Hematopoietic multipotent progenitor cell (in vitro differentiated cells): ENCODE data around the gene ANKRD42. TPM values are rescaled to one million over a fixed set of nuclear protein-coding genes. Genes with fewer than 3 reads are reported as not detected.

Source experiments
- DNase-seq, 3 donors: peaks; one replicate each; pipeline ENCODE4 v3.0.0-alpha.2; 2011 to 2015; ENCODE audit warnings: low read depth in 2 of 3, low spot score in 2 of 3
- total RNA-seq: library from RNA; depleted of rRNA; stranded (reverse); fragments of >200 nt; gene quantifications from one replicate; pipeline ENCODE4 v1.2.3, GENCODE V29; 2012

The ANKRD42 gene
- 5.4 TPM for total RNA-seq

DNA sequence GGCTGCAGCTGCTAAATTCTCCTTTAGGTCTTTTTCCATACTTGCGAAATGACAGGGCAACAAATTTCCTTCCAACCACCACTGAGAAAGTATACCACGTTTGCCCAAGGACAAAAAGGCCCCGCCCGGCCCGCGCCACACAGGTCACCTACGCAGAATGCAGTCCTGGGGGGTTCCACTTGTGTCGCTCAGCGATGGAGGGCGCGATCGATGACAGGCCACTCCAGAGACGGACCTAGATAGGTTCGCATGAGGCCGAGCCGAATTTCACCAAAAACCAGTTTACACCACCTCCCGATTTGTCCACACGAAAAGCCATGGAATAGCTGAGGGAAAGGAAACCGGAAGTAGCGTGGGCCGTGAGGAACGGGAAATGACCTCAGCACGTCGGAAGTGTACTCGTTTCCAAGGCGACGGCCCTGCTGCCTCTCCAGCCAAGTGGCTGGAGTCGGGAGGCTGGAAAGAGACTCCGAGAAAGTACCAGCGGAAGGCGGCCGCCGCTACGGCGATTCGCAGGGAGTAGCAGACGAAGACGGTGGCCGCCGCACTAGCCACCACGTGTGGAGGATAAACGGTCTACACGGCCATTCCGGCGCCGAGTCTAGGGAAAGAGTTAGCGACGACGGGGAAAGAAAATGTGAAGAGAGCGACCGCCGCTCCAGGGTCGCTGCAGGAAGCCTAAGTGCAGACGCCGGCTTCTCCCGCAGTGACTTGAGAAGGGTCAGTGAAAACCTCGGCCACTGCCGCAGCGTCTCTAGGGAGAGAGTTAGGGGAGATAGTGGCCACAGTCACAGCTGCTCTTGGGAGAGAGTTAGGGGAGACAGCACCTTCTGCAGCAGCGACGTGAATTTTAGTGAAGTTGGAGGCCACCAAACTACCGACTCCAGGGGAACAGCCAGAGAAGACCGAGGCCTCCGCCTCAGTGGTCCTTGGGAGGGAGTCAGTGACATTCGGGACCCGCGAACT lies at the start of gene ANKRD42:
TSS of gene ANKRD42 (plus strand) at position 398 of the 966 bp plus-strand sequence. CDS start 959 bp downstream, outside the sequence.
- peak; percentile 83 to 93 (median 90) for DNase-seq

DNA sequence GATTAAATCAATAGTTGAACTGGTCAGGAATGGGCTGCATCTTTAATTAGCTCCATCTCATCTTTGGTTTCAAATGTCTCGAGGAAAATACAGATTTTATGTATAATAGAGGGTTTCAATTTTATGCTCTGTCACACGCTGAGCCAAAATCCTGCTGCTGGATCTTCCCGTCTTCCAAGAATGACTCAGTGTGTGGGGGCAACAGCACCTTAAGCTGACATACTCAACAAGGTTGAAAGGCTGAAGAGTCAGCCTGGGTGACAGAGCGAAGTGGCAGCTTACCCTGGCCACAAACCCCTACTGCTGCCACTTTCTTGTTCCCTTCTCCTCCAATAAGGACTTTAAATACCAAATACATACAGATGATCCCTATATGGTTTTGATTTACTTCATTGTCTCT lies 45.6 kb upstream of the ANKRD42 start:
- DNase-seq: no peak

DNA sequence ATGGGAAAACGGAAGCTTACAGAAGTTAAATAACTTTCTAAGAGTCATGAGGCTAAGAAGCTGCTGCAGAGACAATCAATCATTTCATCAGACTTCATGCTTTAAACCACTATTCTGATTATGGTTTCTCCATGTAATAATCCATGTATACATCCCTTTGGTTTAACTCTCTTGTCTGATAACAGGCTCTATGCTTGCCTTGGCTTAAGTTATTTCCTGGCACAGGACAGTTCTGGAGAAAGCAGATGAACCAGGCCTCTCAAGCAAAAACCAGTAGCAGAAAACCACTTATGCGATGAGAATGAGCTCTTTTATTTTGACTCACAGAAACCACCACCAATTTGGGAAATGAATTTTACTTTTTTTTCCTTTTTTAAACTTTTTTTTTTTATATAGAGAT lies 43.1 kb upstream of the ANKRD42 start:
- no peak for DNase-seq

DNA sequence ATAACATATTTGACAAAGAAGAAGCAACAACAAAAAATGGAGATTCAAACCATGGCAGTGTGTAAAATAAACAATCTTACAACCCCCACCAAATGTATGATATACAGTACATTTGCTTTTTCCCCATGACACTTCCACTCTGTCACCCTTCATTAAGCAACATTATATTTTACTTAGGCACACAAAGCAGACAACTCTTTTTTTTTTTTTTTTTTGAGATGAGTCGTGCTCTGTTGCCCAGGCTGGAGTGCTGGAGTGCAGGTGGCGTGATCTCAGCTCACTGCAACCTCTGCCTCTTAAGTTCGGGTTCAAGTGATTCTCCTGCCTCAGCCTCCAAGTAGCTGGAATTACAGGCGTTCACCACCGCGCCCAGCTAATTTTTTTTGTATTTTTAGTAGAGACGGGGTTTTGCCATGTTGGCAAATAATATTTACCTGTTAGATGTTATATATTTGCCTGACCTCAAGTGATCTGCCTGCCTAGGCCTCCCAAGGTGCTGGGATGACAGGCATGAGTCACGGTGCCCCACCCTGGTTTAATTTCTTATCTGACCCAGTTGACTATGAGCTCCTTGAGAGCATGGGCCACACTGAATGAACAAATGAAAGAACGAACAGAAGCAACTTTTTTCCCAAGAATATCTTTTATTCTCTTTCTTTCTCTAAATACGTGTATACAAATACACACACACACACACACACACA lies 42.1 kb upstream of the ANKRD42 start:
- no peak for DNase-seq

DNA sequence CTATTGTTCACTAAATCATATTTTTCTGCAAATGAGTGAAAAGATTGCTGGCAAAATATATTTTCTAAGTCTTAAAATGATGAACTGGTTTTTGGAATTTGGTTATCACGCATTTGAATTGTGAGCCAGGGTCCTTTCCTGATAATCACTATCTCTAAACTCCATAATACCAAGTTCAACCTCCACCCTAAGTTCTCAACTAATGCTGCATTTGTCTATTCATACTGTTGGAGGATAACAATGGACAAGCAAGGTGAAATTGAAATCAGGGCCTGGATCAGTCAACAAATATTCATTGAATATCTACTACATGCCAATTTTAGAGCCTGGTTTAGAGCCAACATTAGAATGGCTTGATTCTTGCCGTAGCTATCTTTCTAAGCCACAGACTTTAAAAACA lies 41.2 kb upstream of the ANKRD42 start:
- no peak for DNase-seq

DNA sequence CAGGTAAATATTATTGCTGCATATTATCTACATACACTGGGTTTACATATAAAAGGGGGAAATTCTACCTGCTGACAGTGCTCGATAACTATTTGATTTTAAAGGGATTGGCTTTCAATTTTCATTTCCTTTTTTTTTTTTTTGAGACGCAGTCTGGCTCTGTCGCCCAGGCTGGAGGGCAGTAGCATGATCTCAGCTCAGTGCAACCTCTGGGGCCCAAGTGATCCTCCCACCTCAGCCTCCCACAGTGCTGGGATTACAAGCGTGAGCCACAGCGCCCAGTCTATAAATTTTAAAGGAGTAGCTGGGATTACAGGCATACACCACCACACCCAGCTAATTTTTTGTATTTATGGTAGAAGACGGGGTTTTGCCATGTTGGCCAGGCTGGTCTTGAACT lies 39.7 kb upstream of the ANKRD42 start:
- DNase-seq: no peak

DNA sequence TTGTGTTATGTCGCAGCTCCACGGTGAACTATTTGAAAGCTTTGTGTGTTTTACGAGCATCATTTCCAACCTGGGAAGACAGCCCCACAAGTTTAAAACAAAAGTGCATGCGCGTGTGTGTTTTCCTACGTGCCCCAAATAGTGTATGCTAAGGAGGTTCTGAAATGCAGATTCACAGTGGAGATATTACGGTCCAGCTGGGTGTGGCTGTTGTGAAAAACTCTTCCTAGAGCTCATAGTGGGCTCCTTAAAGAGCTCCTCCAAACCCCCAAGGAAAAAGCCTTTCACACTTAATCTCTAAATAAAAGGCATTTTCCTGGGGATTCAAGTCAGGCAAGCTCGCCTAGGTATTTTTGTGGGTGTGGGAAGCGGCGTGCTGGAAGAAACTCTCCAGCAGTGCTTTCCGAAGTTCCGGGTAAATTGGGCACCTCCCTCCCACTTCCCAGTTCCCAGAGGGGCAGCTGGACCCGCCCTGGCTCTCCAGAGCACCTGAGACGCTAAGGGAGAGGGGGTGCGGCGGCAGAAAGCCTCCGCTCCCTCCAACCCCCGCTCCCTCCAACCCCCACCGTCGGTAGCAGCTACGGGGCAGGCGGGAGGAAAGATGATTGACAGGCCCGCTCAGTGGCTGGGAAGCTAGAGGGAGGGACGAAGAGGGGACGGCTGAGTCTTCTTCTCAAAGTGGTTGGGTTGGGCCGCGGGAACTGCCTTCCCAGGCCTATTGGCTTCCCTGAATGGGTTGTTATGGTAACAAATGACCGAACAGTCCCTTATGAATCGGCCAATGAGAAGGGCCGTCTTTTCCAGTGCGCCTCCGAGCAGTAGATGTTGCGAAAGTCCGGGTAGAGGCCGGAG lies 37.1 kb upstream of the ANKRD42 start:
- DNase-seq: peak; percentile 97 to 100 (median 100)

DNA sequence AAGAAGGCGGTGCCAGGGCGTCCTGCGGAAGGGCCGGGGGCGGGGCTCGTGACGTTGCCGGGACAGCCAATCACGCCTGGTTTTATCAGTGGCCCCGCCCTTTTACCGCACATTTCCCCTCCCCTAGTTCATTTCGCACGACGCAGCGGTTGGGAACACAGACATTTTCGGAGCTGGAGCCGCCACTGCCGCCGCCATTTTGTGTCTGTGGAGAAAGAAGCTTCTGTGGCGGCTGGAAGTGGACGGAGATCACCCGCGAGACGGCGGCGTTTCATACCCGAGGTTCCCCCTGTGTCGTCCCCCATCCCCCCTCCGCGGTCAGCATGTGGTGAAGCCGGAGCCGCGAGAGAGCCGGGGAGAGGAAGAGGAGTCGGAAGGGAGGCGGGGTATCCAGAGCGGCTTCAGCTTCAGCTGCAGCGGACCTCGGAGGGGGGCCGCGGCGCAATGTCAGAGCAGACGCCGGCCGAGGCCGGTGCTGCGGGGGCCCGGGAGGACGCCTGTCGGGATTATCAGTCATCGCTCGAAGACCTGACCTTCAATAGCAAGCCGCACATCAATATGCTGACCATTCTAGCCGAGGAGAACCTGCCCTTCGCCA lies 36.4 kb upstream of the ANKRD42 start, which contains the start of gene PCF11:
TSS of gene PCF11 (plus strand) at position 136 of the 598 bp plus-strand sequence. CDS start at position 445, 309 bp downstream.
- no peak for DNase-seq

DNA sequence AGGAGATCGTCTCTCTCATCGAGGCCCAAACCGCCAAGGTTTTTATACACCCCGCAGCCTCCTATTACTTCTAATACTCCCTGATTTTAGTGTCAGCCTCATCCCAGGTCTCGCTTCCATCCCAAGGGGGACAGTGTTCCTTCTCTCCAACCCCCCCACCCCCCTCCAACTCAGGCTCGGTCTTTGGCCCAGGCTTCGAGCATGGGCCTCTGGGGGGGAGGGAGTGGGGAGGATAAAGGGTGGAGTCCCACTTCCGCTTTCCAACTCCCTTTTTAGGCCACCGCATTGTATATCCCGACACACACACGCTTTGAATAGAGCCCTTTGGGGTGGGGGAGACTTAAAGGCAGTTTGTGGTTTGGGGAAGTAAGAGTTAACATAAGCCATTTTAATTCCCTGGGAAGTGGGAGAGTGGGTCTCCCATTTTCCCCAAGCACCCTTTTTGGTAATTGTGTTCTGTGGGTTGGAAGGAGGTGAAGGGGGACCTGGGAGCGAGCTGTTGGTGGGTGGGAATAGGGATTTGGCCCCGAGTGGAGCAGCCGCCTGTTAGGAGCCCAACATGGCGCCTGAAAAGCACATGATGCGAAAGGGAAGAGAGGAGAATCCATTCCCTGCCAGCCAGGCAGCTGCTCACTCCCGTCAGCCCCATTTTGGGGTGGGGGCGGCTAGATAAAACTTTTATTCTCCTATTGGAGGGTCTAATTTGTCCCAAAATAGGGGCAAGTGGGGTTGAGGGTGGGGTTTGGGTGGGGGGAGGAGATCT lies 35.7 kb upstream of the ANKRD42 start:
- peak; percentile 21 to 67 (median 59) for DNase-seq

DNA sequence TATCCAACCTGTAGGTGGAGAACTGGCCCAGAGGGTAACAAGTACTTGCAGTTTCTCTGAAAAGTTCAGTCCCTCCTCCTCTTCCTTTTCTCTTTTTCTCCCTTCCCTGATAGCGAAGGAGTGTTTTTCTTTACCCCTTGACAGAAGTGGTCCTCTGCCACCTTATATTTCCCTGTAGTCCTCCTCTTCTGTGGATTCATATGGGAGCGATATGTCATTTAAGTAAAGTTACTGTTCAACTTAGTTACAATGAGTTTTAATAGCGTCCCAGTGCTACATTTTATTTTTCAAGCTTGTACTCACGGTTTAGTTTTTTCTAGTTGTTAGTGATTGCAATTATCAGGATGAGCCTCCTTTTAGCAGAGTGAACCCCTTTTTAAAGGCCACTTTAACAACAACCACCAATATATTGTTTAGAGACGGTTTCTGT lies 35.1 kb upstream of the ANKRD42 start:
- no peak for DNase-seq

DNA sequence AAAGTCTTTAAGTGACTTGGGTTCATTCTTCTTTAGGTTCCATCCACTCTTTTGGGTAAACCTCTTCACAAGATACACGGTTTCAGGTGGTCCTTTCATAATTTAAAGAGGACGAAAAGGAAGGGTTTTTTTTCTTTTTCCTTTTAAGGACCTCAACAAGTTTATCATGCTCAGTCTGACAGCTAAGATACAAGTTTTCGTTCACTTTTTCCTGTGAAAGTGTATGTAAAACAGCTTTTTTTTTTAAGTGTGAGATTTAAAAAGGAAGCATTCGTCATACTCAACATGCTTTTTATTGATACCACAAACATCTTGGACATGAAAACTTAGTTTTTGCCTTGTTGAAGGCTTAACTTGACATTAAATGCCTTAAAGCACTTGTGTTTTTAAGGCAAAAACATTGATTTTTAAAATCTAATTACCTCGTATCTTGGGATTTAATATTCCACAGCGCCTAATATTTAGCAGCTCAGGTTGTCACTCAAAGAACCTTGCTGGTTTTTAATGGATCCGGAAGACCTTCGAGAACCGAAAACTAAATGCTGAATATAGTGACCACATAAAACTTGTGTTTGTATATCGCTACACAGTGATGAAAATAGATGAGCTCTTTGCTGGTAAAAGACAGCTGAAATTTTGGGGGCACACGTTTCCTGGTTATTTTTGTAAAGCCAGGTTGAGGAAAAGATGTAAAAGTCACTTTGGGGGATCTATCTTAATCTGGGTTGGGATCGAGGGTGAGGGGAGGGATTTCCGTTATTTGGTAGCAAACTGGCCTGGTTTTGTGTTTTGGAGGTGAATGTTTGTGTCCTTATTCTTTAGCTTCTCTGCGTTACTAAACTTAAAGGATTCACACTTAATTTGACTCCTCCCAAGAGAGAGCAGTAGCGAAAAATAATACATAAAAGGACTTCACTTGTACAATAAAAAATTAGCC lies 34.3 kb upstream of the ANKRD42 start:
- no peak for DNase-seq

DNA sequence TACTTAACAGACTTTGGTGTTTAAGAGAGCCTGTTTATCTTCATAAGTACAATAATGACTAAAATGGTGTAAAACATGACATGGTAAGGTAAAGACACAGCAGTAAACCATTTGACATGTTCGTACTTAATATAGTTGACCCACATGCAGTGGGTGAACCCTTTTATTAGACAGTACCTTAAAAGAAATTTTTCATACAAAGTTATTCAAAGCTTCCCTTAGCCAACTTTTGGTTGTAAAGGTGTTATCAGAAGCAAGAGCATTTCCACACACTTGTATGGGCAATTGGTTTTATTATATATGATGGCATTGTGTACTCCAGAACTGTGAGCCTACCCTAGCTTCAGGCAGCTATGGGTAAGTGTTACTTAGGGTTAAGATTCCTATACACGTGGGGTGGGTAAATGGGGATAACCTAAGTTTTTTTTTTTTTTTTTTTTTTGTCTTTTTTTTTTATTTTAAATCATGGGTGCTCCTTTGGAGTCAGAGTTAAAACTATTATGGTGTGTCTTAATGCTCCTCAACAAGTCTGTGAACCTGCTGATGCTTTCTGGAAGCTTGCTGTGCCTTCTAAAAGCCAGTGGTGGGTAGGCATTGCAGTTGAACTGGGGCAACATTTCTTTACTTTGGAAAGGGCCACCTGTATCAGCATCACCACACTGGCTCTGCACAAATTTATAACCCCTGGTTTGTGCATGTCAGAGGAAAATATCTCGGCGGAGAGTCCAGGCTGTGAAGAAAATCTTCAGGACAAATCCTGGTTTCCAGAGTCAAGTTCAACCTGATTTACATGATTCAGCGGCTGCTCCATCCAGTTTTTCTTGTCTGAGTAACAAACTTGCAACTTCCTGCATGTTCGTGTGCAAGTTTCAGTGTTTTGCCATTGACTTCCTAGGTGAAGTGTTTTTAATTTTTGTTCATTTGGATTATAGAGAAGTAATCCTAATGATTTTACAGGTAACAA lies 33.3 kb upstream of the ANKRD42 start:
- no peak for DNase-seq

DNA sequence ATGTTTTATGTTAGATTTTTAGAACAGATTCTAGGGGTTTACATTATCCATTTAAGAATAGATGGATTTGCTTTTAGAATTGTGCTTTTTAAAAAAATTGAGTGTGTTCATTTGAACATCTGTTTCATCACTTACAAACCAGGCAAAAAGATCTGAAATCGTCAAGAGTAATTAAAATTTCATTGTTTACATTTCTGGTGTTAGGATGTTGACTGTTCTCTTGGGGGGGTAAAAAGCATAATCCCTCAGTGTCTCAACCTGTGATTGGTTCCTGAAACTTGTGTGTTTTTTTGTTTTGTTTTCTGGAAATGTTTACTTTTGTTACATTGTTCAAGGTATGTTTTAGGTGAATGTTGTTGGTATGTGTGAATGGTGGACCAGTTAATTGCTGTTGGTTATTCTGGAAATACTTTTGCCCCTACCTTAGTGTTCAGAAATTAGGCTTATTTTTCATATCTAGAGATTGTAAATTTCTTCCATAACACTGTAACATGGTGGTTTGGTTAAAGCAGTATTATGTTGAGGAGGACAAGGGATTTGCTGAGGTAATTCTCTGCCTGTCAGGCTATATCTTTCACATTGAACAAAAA lies 31.8 kb upstream of the ANKRD42 start:
- DNase-seq: no peak

DNA sequence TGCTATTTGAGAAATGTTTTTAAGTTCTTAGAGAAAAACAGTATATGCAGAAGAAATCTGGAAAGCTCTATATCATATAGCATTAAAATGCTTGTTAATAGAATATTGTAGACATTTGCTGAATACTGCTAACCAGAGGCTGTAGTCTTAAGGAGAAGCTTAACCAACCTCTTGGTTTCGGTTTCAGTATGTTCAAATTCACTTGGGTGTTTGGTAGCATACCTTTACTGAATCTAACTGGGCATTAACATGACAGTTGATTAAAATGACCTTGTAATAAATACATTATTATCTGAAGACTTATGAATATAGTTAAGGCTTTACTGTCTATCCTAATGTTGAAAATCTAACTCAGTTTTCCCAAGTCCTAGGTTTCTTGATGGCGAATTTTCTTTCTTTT lies 31.1 kb upstream of the ANKRD42 start:
- DNase-seq: peak in 1 of 3 donors; percentile 48

DNA sequence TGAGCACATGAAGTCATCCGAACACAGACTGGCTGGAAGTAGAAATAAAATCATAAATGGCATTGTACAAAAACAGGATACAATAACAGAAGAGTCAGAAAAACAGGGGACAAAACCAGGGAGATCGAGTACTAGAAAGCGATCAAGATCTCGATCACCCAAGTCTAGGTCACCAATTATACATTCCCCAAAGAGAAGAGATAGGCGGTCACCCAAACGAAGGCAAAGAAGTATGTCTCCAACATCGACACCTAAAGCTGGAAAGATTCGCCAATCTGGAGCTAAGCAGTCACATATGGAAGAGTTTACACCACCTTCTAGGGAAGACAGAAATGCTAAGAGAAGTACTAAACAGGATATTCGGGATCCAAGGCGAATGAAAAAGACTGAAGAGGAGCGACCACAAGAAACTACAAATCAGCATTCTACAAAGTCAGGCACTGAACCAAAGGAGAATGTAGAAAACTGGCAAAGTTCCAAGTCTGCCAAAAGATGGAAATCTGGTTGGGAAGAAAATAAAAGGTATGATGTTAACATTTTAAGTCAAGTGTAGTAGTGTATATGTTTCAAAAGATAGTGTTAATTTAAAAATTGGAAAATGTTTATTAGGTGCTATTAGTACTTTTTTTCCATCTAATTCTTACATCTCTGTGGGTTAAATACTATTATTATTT lies 27.2 kb upstream of the ANKRD42 start:
- DNase-seq: no peak

DNA sequence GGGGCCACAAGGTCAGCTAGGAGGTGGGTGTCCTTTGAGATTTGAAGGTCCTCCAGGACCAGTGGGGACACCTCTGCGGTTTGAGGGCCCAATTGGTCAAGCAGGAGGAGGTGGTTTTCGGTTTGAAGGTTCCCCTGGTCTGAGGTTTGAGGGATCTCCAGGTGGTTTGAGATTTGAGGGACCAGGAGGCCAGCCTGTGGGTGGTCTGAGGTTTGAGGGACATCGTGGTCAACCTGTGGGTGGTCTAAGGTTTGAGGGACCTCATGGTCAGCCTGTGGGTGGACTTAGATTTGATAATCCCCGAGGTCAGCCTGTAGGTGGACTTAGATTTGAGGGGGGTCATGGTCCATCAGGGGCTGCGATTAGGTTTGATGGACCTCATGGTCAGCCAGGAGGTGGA lies 24.8 kb upstream of the ANKRD42 start:
- no peak for DNase-seq
